Stimulated activated CD8-positive, alpha-beta memory T cell treated with anti-CD3 and anti-CD28 coated beads, Interleukin-15, amount 100 ng/mL, for 4 hours (primary cell): ENCODE data around the gene PRPS1.
"Not testable (repeated sequence)": the region's sequence is repeated elsewhere in the genome, so short reads cannot be mapped to it uniquely, and the experiment has no call there.

Experiments used
- DNase-seq, 2 donors: peaks; one replicate each; pipeline ENCODE4 v3.0.0-alpha.2; 2020; ENCODE audit warnings: low read depth in 2 of 2

Gene PRPS1

GRCh38 chrX:107674480-107675364, 46.4 kb downstream of the PRPS1 start:
- DNase-seq = no peak

- no peak for DNase-seq
These were observed 47.0 kb downstream of the PRPS1 start for GRCh38 chrX:107675365-107675654.

- DNase-seq = no peak
These were observed 47.7 kb downstream of the PRPS1 start for GRCh38 chrX:107675823-107676555.

DNA sequence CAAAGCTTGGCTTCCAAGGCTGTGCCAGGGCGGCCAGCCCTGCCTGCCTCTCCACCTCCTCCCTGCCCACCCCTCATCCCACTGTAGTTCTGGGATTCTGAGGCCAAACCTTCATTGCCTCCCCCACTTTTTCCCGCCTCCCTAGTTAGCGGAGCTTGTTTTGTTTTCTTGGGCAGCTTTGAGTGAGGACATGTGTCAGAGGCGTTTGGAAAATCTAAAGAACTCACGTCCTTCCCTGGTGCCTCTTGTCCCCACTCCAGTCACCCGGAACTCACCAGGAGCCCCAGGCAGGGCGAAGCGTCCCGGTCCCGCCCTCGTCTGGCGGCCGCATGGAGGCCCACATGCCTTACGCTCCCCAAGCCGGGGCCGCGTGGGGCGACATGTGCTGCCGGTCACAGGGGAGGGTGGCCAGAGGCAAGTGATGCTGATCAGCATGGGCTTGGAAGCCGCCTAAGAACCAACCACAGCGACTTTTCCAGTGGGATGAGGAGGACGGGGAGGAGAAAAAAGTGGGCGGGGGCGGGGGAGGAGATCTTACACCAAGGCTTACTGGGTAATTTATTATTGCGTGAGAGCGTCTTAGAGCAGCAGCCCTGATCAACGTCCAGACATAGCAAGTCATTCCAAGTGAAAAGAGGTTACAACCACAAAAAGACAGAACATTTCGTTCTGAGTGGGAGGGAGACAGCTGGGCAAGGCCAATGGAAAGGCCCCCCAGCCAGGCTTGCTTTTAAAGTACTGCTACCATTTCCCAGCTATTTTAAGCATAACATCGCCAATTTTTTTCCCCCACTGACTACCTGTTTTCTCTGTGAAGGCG, 48.5 kb downstream of the PRPS1 start:
- DNase-seq = peak in 1 of 2 donors; percentile 22

GRCh38 chrX:107677501-107677901, 49.2 kb downstream of the PRPS1 start:
- DNase-seq = no peak

DNA sequence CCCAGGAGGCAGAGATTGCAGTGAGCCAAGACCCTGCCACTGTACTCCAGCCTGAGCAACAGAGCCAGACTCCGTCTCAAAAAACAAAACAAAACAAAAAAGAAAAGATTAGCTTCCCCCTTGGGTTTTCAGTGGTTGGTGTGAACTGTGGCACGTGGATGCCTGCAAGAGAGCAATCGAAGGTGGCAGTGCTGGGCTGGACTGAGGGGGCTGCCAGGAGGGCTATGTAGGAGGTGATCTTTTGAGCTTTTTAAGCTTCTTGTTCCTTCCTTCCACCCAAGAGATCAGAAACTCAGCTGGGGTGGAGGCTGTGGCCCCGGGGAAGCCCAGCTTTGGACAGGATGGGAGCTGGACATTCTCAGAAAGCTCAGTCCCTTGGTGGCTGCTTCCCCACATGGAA, 49.6 kb downstream of the PRPS1 start:
- DNase-seq = no peak

DNA sequence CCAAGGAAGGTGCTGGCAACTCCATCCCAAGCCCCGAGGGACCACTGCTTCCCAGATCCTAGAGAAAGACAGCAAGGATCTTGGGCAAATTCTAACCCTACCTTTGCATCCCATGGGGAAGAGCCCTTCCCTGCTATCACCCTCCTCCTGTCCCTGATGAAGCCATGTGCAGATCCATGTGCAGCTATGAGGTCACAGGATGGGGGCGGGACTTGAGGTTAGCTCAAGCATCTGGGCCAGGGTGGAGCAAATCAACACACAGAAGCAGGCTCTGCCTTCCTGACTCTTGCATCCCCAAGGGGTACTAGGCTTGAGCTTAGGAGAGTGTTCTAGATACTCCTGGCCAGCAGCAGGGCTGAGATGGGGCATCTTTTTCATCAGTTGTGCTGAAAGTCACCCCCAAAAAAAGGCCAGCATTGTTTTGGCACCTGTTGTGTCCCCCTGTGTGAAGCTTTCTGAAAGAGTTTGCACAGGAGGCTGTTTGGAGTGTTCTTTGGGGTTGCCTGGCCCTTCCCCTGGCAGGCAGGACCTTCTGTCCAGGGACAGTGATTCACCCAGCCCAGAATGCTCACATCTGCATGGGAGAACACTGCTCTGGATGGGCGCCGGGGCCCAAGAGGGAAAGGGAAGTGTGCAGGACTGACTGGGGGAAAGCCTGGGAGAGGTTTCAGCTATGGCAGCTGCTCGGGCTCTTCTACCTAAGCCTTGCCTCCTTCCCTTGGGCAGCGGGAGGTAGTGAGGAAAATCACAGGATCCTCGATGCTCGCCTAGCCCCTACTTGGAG, 50.8 kb downstream of the PRPS1 start:
- no peak for DNase-seq

DNA sequence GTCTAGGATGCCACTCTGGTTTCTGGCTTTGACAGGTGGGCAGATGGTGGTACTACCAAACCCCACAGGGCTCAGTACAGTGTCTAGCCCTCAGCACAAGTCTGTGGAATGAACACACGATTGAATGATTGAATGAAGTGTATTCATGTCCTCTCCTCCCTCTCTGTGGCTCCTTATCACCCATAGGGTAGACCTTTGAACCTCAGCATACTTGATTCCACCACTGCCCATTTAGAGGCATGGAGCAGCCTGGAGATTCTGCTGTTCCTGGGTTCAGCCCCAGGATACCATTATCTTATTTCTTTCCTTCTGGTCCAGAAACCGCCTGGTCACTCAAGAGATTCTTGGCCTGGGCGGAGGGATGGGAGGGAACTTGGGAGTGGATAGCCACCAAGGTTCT, 53.9 kb downstream of the PRPS1 start:
- no peak for DNase-seq

DNA sequence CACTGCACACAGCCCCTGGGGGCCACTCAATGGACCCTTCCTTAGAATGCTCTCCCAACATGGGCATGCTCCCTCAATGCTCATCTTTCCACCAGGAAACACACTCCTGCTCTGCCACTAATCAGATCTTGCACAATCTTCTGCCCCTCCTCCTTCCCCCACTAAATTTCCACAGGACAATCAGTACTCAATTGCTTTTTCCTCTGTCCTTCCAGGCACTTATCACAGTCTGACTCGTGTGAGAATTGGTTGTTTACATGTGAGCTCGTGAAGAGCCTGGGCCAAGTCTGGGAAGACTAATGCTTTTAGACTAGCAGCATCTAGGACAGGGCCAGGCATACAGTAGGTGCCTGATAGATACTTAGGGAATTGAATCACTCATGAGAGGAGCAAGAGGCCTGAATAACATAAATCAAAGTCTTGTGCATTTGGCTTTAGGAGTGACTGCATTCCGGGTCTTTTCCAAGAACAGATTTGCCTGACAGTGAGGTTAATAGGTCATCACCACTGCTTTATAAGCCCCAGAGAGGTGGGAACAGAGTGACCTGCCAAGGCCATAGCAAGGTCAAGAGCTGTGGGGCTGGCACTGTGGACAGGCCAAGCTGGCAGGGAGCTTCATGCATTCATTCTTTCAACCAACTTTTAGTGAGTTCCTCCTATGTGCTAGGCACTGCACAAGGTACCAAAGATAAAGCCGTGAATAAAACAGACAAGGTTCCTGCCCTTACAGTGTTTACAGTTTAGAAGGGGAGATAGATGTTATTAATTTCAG, 55.0 kb downstream of the PRPS1 start:
- no peak for DNase-seq

GRCh38 chrX:107683931-107684330, 55.6 kb downstream of the PRPS1 start:
- no peak for DNase-seq

- DNase-seq = no peak
These were observed 56.7 kb downstream of the PRPS1 start for GRCh38 chrX:107684956-107685385.

- not testable (repeated sequence) for DNase-seq
These were observed 57.3 kb downstream of the PRPS1 start for GRCh38 chrX:107685586-107685985.

DNA sequence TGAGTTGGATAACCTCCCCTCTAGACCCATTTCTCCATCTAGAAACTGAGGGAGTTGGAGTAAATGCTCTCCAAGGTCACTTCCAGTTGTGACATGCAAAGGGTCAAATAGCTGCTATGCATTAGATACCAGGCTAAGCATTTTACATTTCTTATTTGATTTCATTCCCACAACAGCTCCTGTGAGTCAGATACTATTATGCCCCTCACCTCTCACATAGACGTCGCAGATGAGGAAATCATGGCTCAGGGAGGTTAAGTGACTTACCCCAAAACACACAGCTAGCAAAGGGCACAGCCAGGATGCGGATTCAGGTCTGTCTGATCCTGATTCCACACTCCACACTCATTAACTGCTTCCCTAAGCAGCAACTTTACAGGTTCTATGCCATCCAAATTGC, 57.7 kb downstream of the PRPS1 start:
- DNase-seq = no peak

DNA sequence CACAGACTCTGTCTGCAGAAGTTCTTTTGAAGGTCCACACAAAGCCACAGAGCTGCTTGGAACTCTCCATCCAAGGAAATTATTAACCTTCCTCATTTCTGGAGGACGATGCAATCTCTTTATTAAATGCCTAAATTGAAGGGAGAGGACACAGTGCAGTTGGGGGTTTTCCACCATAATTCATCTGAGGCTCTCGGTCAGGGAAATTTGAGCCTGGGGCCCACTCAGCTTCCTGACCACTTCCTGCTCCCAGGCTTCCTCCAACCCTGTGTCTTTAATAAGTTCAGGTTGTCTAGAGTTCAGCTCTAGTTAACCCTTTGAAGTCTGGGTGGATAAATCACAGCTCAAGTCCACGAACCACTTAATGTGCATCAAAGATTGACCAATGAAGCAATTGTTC, 58.5 kb downstream of the PRPS1 start:
- no peak for DNase-seq

DNA sequence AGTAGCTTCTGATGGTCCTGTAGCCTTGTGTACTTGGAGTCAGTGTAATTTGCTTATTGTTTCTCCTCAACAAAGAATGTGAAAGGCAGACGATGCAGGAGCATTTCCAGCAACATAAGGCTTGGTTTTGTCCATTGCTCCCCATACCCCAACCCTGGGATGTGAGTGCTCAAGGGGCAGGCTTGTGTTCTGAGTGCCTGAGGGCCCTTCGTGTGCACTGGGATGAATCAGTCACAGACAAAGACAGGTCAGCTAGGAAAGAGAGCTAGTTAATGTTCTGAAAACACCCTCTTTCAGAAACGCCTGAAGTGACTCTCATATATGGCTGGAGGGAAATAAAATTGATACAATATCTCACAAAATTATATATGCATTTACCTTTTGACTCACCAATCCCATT, 59.1 kb downstream of the PRPS1 start:
- DNase-seq = no peak

DNA sequence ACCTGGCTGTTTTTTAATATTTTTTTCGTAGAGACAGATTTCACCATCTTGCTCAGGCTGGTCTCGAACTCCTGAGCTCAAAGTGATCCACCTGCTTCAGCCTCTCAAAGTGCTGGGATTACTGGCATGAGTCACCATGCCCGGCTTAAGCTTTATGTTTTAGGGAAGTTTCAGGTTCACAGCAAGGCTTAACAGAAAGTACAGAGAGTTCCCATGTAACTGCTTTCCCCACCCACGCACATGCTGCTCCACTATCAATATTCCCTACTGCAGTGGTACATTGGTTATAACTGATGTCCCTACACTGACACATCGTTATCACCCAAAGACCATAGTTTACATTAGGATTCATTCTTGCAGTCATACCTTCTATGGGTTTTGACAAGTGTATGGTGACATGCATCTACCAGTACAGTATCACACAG, 62.7 kb downstream of the PRPS1 start:
- DNase-seq = no peak

DNA sequence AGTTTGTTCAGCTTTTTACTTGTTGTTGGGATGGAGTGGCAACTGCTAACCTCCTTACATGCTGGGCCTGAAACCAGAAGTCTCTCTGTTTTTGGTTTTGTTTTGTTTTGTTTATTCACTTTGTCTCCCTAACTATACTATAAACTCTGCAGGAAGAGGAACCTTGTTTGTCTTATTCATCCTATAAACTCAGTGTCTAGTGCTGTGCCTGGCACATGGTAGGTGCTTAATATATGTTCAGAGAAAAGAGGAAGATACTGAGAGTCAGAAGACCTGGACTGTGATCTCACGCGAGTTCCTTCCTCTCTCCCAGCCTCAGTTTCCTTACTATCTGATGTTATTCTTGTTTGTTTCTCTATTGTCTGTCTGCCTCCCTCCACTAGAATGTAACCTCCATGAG, 71.3 kb downstream of the PRPS1 start:
- DNase-seq = no peak

DNA sequence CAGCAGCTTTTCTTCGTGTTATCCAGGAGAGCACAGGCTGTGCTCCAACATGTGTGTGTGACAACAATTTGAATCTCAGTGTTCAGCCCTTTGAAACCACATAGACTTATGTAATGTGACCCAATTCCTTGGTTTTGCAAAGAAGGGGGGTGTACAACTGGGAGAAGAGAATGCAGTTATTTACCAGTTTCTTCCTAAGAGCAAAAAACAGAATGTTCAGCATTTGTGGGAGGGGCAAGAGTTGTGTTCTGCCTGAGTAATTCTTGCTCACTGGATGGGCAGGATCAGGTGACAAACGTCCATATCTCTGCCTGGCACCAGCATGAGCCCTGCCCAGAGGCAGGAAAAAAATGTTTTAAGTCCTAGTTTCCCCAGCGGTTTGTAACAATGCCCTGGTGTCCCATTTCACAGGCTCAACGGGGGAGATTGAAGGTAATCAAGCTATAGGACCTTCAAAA, 72.0 kb downstream of the PRPS1 start:
- no peak for DNase-seq
